Peyer's patch (tissue), 4 donors: Measurements from ENCODE around the gene KLC1.

ENCODE experiments used
- POLR2A ChIP-seq, 2 donors: fragments of 450-650 bp; IDR thresholded peaks; one replicate each; pipeline ENCODE4 v1.5.1; 2017; ENCODE audit warnings: antibody characterized with exemption in 2 of 2, mild to moderate bottlenecking in 2 of 2, moderate library complexity in 2 of 2
- TF ChIP-seq, protein P1 (sequence below), 6 experiments: fragments of 450-650 bp in 4 of 6; fragments of 200-600 bp in 2 of 6; sonication (generic) in 1 of 6; IDR thresholded peaks; one replicate each; pipeline ENCODE4 v1.5.1; 2017 to 2019; ENCODE audit warnings: antibody characterized with exemption in 6 of 6, mild to moderate bottlenecking in 3 of 6, moderate library complexity in 1 of 6

DNA sequence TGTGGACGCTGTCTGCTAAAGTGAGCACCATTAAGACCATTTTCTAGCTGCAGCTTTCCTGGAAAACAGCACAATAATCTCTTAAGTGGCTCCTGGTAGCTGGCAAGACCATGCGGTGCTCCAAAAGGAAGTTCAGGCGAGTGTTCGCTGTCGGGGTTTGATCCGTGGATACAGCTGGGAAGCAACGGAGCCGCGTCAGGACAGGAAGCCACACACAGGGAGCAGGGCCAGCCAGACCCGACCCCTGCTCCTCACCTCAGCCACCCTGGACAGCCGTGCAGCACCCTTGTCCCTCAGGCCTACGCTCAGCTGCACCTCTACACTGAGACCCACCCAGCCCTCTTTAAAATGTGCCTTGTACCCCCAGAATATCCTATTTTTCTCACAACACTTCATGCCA is 106.0 kb downstream of the KLC1 start:
- TF ChIP-seq, protein P1, sequence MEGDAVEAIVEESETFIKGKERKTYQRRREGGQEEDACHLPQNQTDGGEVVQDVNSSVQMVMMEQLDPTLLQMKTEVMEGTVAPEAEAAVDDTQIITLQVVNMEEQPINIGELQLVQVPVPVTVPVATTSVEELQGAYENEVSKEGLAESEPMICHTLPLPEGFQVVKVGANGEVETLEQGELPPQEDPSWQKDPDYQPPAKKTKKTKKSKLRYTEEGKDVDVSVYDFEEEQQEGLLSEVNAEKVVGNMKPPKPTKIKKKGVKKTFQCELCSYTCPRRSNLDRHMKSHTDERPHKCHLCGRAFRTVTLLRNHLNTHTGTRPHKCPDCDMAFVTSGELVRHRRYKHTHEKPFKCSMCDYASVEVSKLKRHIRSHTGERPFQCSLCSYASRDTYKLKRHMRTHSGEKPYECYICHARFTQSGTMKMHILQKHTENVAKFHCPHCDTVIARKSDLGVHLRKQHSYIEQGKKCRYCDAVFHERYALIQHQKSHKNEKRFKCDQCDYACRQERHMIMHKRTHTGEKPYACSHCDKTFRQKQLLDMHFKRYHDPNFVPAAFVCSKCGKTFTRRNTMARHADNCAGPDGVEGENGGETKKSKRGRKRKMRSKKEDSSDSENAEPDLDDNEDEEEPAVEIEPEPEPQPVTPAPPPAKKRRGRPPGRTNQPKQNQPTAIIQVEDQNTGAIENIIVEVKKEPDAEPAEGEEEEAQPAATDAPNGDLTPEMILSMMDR (IDR thresholded peaks at IDR 0.05) = no peak
- TF ChIP-seq POLR2A (IDR thresholded peaks at IDR 0.05) = no peak
